MG63 (cell line): ENCODE measurements around the gene GATAD2A. TPM values are rescaled to one million over a fixed set of nuclear protein-coding genes. Genes with fewer than 3 reads are reported as not detected.
"Not testable (repeated sequence)": the region's sequence is repeated elsewhere in the genome, so short reads cannot be mapped to it uniquely, and the experiment has no call there.

ENCODE experiments used
- DNase-seq: peaks from one replicate; pipeline ENCODE4 v3.0.0-alpha.2; 2020
- H3K27me3 ChIP-seq: fragments of 250-450 bp; sonication (Bioruptor Pico); 2 replicates; pipeline ENCODE4 v1.5.1; 2020; ENCODE audit warnings: mild to moderate bottlenecking, moderate library complexity
- H3K36me3 ChIP-seq: fragments of 250-450 bp; sonication (Bioruptor Pico); 2 replicates; pipeline ENCODE4 v1.5.1; 2020; ENCODE audit warnings: mild to moderate bottlenecking, moderate library complexity
- H3K4me3 ChIP-seq: fragments of 250-450 bp; sonication (Bioruptor Pico); 2 replicates; pipeline ENCODE4 v1.5.1; 2020; ENCODE audit warnings: mild to moderate bottlenecking, moderate library complexity
- H3K9me3 ChIP-seq: fragments of 250-450 bp; sonication (Bioruptor Pico); 2 replicates; pipeline ENCODE4 v1.5.1; 2020; ENCODE audit warnings: mild to moderate bottlenecking, moderate library complexity
- total RNA-seq: library from RNA; depleted of rRNA; stranded (reverse); fragments of >200 nt; shearing (Covaris generic); gene quantifications from 2 replicates; pipeline ENCODE4 v1.2.3, GENCODE V29; 2014; ENCODE audit warnings: low replicate concordance

GATAD2A gene
- total RNA-seq, 1 experiment from 2014 or later = 69.1 TPM

GRCh38 chr19:19385131-19385895 is 20.2 kb upstream of the GATAD2A start:
- Histone ChIP-seq H3K36me3 (peaks cover 12% of the 10 kb centered on the region), H3K9me3 (no peaks in the 10 kb centered on the region), H3K4me3 (peak overlapping the region; percentile 98), H3K27me3 (no peaks in the 10 kb centered on the region)
- DNase-seq = peak; percentile 100

- Histone ChIP-seq H3K36me3 (peaks cover 13% of the 10 kb centered on the region), H3K27me3 (no peaks in the 10 kb centered on the region), H3K4me3 (peak overlapping the region; percentile 98), H3K9me3 (no peaks in the 10 kb centered on the region)
- DNase-seq = peak; percentile 73
Measured at GRCh38 chr19:19385896-19386869, 19.3 kb upstream of the GATAD2A start.

- Histone ChIP-seq H3K27me3 (no peaks in the 10 kb centered on the region), H3K4me3 (peak overlapping the region; percentile 98), H3K9me3 (no peaks in the 10 kb centered on the region), H3K36me3 (peaks cover 13% of the 10 kb centered on the region)
- DNase-seq = no peak
Measured at GRCh38 chr19:19387108-19387507, 18.4 kb upstream of the GATAD2A start.

- Histone ChIP-seq H3K4me3 (no peak overlapping the region), H3K27me3 (no peaks in the 10 kb centered on the region), H3K9me3 (no peaks in the 10 kb centered on the region), H3K36me3 (peaks cover 13% of the 10 kb centered on the region)
- DNase-seq = no peak
Measured at GRCh38 chr19:19388568-19389555, 16.6 kb upstream of the GATAD2A start.

- not testable (repeated sequence) for H3K4me3 ChIP-seq, DNase-seq, H3K9me3 ChIP-seq, H3K27me3 ChIP-seq
- peaks cover 13% of the 10 kb centered on the region for H3K36me3 ChIP-seq
Measured at GRCh38 chr19:19389683-19390082, 15.8 kb upstream of the GATAD2A start.

- H3K27me3 ChIP-seq, H3K36me3 ChIP-seq, H3K9me3 ChIP-seq, H3K4me3 ChIP-seq, DNase-seq: not testable (repeated sequence)
Measured at GRCh38 chr19:19394333-19394732, 11.1 kb upstream of the GATAD2A start.

- Histone ChIP-seq H3K4me3 (no peak overlapping the region), H3K9me3 (0 out of 2 replicates have a peak, but pooled peaks cover 2% of the 10 kb centered on the region), H3K27me3 (no peaks in the 10 kb centered on the region), H3K36me3 (no peaks in the 10 kb centered on the region)
- DNase-seq = peak; percentile 36
Measured at GRCh38 chr19:19399733-19400433, 5.6 kb upstream of the GATAD2A start.

- Histone ChIP-seq H3K9me3 (0 out of 2 replicates have a peak, but pooled peaks cover 2% of the 10 kb centered on the region), H3K4me3 (no peak overlapping the region), H3K27me3 (no peaks in the 10 kb centered on the region), H3K36me3 (peaks cover 3% of the 10 kb centered on the region)
- DNase-seq = no peak
Measured at GRCh38 chr19:19402656-19403372, 2.7 kb upstream of the GATAD2A start.

- no peak overlapping the region for H3K4me3 ChIP-seq
- DNase-seq = peak; percentile 70
- H3K9me3 ChIP-seq = 0 out of 2 replicates have a peak, but pooled peaks cover 2% of the 10 kb centered on the region
- no peaks in the 10 kb centered on the region for H3K27me3 ChIP-seq
- H3K36me3 ChIP-seq = peaks cover 6% of the 10 kb centered on the region
Measured at GRCh38 chr19:19403373-19403901, 2.0 kb upstream of the GATAD2A start.

GRCh38 chr19:19405971-19406877 is 749 bp downstream of the GATAD2A start:
- peak; percentile 75 for DNase-seq
- H3K27me3 ChIP-seq = no peaks in the 10 kb centered on the region
- H3K36me3 ChIP-seq = peaks cover 23% of the 10 kb centered on the region
- peak overlapping the region; percentile 69 for H3K4me3 ChIP-seq
- H3K9me3 ChIP-seq = no peaks in the 10 kb centered on the region

- DNase-seq = peak; percentile 52
- Histone ChIP-seq H3K4me3 (peak overlapping the region; percentile 69), H3K9me3 (no peaks in the 10 kb centered on the region), H3K36me3 (peaks cover 27% of the 10 kb centered on the region), H3K27me3 (no peaks in the 10 kb centered on the region)
Measured at GRCh38 chr19:19406878-19407632, 1.6 kb downstream of the GATAD2A start.

GRCh38 chr19:19407633-19407930 is 2.1 kb downstream of the GATAD2A start:
- DNase-seq = no peak
- H3K9me3 ChIP-seq = no peaks in the 10 kb centered on the region
- H3K27me3 ChIP-seq = no peaks in the 10 kb centered on the region
- H3K4me3 ChIP-seq = peak overlapping the region; percentile 69
- H3K36me3 ChIP-seq = peaks cover 28% of the 10 kb centered on the region

- peaks cover 29% of the 10 kb centered on the region for H3K36me3 ChIP-seq
- H3K4me3 ChIP-seq = no peak overlapping the region
- no peaks in the 10 kb centered on the region; the same call in 1 of the 2 replicates for H3K9me3 ChIP-seq
- DNase-seq = no peak
- H3K27me3 ChIP-seq = no peaks in the 10 kb centered on the region
Measured at GRCh38 chr19:19409205-19409604, 3.7 kb downstream of the GATAD2A start.
